ENCODE measurements around the gene TMEM61. TPM values are rescaled to one million over a fixed set of nuclear protein-coding genes. Genes with fewer than 3 reads are reported as not detected.
"Not testable (repeated sequence)": the region's sequence is repeated elsewhere in the genome, so short reads cannot be mapped to it uniquely, and the experiment has no call there.

TMEM61 gene
- polyA plus RNA-seq, 3 donors = 0.65 to 1.9 (median 0.68) TPM

DNA sequence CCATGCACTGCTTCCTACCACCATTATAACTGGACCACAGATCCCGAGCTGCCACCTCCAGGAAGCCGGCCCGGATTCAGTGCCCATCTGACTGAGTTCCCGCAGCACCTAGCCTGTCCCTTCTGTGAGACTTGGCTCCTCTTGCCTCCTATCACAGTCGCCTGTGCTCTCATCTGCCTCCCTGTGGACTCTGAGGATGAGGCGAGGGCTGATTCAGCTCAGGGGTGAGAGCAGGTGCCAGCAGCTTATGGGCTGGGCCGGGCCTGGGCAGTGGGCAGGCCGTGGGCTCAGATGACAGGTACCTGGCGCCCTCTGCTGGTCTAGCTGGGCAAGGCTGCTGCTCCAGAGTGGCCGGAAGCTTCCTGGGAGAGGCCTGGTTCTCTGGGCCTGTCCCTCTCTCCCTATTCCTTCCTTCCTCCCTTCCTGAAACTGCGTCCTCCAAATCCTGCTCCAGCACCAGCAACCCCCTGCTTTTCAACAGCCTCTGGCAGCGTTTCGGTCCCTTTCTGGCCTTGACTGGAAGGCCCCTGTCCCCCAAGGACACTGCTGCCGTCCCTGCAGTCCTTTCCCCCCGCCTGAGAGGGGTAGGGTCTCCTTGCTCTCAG is 41.6 kb downstream of the TMEM61 start:
- peak in 10 of 11 donors; percentile 66 to 81 (median 75) for DNase-seq (ENCODE audit: extremely low read depth in 1 of 11, low read depth in 9 of 11, low spot score in 4 of 11)

DNA sequence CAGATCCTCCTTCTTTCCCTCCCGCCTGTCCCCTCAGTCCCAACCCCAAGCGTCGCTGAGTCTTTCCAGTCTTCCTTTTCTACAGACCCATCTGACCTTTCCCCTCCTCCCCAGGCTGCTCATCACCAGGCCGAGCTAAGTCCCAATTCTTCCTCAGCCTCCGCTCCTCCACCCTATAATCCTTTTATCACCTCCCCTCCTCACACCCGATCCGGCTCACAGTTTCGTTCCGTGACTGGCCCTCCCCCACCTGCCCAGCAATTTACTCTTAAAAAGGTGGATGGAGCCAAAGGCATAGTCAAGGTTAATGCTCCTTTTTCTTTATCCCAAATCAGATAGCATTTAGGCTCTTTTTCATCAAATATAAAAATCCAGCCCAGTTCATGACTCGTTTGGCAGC is 43.7 kb downstream of the TMEM61 start:
- not testable (repeated sequence) for DNase-seq (ENCODE audit: extremely low read depth in 1 of 11, low read depth in 9 of 11, low spot score in 4 of 11)

DNA sequence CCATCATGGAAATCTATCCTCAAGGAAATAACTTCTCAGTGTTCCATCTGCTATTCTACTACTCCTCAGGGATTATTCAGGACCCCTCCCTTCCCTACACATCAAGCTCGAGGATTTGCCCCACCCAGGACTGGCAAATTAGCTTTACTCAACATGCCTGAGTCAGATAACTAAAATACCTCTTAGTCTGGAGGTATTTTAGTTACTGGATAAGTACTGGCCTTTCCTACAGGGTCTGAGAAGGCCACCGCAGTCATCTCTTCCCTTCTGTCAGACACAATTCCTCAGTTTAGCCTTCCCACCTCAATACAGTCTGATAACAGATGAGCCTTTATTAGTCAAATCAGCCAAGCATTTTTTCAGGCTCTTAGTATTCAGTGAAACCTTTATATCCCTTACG is 46.3 kb downstream of the TMEM61 start:
- not testable (repeated sequence) for DNase-seq (ENCODE audit: extremely low read depth in 1 of 11, low read depth in 9 of 11, low spot score in 4 of 11)

DNA sequence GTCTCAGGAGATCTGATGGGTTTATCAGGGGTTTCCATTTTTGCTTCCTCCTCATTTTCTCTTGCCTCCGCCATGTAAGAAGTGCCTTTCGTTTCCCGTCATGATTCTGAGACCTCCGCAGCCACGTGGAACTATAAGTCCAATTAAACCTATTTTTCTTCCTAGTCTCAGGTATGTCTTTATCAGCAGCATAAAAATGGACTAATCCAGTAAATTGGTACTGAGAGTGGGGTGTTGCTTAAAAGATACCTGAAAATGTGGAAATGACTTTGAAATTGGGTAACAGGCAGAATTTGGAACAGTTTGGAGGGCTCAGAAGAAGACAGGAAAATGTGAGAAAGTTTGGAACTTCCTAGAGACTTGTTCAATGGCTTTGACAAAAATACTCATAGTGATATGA is 50.7 kb downstream of the TMEM61 start:
- not testable (repeated sequence) for DNase-seq (ENCODE audit: extremely low read depth in 1 of 11, low read depth in 9 of 11, low spot score in 4 of 11)

DNA sequence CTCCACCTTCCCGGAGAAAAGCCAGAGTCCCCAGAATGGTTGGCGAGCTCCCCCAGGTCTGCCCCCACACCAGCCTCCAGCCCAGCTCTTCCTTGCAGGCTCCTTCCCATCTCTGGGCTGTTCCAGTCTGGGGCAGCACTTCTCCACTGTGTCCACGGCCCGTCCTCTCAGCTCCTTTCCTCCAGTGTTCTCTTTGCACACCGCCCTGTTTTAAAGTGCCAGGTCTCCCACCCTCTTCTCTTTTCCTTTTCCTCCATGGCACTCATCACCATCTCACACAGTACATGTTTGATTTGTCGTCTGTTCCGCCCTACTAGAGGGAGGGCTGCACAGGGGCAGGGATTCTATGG is 52.8 kb downstream of the TMEM61 start:
- DNase-seq (ENCODE audit: extremely low read depth in 1 of 11, low read depth in 9 of 11, low spot score in 4 of 11) = no peak

DNA sequence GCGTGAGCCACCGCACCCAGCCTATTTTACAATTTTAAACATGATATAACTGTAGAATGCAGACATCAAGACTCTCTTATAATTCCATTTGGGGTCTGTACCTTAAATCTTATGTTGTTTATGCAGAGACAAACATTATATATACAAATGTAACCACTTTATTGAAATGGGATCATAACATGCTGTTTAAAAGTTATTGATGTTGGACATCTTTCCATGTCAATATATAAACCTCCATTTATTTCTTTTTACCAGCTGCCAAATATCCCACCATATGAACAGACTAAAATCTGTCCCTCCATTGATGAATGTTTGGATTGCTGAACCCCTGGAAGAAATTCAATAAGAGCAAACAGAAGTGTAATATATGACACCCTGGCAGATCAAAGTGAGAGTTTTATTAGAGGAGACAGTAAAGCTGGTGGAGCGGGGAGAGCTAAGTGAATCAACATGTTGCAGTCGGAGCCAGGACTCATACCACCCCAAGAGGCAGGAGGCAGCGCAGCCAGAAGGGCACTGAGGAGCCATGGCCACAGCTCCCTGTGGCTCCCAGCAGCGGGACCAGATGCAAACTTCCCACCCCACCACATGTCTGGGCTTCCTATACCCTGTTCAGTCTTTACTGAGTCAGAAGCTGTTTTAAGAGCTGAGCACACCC is 54.2 kb downstream of the TMEM61 start:
- DNase-seq (ENCODE audit: extremely low read depth in 1 of 11, low read depth in 9 of 11, low spot score in 4 of 11) = peak in 5 of 11 donors; percentile 33 to 61 (median 44)

DNA sequence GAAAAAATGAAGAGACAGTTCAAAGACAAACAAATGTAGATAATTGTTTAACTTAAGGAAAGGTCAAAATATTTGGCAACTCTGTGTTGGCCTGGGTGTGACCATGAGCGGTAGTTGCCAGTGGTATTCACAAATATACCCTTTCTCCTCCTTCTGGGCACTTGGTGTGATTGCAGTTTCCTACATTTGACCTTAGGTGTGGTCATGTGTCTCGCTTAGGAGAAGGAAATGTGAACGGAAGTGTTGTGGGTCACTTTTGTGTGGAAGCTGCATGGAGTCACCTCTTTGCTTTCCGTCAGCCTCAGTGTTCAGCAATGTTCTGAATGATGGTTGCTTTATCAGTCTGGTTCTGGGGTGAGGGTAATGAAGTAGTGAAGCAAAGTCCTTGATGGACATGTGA is 55.5 kb downstream of the TMEM61 start:
- no peak for DNase-seq (ENCODE audit: extremely low read depth in 1 of 11, low read depth in 9 of 11, low spot score in 4 of 11)

DNA sequence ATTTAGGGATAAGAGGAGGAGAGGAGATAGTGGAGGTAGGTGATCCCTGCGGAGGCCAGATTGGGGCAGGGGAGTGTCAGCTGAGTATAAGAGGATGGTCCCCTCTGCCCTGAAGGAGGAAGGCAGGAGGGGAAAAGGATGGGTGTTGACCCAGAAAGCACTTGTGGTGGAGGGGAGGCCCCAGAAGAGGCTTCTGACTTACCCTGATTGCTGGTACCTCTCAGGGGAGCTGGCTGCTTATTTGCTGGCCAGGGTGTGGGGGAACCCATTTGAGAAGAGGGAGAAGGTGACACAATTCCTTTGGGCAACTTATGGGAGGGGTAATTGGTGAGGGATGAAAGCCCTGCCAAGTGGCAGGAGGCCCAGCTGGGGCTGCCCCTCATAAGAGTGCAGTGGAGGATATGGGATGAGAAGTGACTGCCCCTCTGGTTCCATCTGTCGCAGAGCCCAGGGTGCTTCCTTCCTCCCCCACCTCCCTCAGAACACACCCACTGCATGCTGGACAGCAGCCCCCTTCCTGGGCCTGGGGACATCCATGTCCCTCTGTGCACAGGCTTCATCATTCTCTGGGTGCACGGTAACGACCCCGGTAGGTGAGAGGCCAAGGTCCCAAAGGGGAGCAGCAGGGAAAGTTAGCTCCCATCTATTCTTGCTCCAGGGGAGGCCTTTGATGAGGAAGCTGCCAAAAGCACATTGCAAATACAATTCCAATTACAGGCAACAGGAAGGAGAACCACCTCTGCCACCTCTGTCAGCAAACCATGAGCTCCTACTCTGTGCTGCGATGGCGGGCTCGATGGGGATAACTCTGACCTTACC is 57.5 kb downstream of the TMEM61 start:
- no peak for DNase-seq (ENCODE audit: extremely low read depth in 1 of 11, low read depth in 9 of 11, low spot score in 4 of 11)

DNA sequence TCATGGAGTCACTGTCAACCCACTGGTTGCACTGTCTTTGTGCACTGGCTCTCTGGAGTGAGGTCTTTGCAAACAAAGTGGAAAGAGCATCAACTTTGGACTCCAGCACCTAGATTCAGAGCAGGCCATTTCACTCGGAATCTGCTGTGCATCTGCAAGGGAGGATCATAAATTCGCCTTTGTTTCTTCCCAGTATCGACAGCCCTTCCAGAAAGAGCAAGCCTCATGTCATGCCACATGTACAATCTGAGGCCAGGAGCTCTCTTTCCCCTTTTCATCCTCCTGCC is 58.1 kb downstream of the TMEM61 start:
- DNase-seq (ENCODE audit: extremely low read depth in 1 of 11, low read depth in 9 of 11, low spot score in 4 of 11) = no peak

DNA sequence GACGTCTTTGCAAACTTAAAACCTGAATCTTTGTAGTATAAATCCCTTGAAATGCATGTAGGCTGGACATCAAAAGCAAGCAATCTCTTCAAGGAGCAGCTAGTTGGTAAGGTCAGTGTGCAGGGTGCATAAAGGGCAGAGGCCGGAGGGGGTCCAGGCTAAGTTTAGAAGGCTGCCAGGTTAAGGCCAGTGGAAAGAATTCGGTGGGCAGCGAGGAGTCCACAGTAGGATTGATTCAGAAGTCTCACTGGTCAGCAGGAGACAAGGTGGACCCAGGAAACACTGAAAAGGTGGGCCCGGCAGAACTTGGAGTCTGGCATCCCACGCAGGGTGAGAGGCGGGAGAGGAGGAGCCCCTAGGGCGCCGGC is 58.5 kb downstream of the TMEM61 start:
- DNase-seq (ENCODE audit: extremely low read depth in 1 of 11, low read depth in 9 of 11, low spot score in 4 of 11) = no peak

DNA sequence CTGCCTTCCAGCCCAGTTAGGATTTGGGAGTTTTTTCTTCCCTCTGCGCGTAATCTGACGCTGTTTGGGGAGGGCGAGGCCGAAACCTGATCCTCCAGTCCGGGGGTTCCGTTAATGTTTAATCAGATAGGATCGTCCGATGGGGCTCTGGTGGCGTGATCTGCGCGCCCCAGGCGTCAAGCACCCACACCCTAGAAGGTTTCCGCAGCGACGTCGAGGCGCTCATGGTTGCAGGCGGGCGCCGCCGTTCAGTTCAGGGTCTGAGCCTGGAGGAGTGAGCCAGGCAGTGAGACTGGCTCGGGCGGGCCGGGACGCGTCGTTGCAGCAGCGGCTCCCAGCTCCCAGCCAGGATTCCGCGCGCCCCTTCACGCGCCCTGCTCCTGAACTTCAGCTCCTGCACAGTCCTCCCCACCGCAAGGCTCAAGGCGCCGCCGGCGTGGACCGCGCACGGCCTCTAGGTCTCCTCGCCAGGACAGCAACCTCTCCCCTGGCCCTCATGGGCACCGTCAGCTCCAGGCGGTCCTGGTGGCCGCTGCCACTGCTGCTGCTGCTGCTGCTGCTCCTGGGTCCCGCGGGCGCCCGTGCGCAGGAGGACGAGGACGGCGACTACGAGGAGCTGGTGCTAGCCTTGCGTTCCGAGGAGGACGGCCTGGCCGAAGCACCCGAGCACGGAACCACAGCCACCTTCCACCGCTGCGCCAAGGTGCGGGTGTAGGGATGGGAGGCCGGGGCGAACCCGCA is 59.1 kb downstream of the TMEM61 start, which contains the start of gene PCSK9:
Gene PCSK9, plus strand, starts transcription at position 207 of the 741 bp plus-strand sequence. Its CDS starts 290 bp downstream, at position 497.
- peak in 9 of 11 donors; percentile 8 to 46 (median 36) for DNase-seq (ENCODE audit: extremely low read depth in 1 of 11, low read depth in 9 of 11, low spot score in 4 of 11)

DNA sequence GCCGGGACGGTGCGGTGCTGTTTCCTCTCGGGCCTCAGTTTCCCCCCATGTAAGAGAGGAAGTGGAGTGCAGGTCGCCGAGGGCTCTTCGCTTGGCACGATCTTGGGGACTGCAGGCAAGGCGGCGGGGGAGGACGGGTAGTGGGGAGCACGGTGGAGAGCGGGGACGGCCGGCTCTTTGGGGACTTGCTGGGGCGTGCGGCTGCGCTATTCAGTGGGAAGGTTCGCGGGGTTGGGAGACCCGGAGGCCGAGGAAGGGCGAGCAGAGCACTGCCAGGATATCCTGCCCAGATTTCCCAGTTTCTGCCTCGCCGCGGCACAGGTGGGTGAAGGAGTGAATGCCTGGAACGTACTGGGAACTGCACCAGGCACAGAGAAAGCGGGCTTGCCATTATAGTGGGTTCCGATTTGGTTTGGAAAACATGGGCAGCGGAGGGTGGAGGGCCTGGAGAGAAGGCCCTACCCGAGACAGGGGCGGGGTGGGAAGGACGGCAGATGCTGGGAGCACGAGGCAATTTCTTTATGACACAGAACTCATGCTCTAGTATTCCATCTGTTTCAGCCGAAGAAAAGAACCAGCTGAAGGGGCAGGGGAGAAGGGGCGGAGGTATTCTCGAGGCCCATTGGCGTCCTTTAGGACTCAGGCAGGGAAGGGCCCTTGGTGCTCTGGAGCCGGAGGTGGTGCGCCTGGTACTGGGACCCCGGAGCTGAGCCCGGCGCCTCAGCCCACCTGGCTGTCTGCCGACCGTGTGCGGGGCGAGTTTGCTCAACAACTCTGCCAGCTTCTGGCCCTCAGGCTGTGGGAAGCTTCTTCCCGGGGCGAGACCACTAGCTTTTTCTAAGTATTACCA is 59.9 kb downstream of the TMEM61 start:
- DNase-seq (ENCODE audit: extremely low read depth in 1 of 11, low read depth in 9 of 11, low spot score in 4 of 11) = no peak

DNA sequence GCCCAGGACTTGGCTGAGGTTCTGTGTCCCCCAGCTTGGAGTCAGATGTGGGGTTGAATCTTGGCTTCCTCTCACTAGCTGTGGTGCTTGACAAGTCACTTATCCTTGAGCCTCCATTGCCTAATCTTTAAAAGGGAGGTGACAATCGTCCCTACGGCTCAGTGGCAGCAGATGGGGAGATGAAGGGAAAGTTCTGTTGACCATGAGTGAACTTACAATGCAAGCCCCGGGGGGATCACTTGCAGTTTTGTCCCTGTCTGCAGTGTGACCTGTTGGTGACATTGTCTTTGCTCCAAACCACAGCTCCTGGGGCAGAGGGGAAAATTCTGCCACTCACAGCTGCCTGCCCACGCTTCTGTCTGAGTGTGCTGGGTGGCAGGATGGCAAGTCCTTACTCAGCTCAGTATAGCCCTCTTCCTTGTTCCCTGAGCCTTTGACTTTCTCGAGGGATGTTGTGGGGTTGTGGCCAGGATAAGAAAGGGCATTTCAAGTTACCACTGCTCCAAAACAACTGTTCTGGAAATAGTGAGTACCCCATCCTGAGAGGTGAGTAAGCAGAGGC is 60.6 kb downstream of the TMEM61 start:
- no peak for DNase-seq (ENCODE audit: extremely low read depth in 1 of 11, low read depth in 9 of 11, low spot score in 4 of 11)

DNA sequence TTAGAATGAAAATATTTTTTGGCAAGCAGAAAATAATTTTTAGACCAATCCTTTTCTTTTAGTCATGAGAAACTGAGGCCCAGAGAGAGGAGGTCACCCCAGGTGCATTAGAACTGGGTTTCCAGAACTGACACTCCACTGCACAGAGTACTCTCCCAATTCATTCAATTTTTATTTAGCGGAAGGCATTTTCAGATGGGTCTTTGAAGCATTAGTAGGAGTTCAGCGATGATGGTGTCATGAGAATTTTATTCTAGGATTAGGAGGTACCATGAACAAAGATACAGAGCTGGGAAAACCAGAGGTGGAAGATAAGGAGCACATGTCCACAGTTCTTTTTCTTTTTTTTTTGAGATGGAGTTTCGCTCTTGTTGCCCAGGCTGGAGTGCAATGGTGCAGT is 61.2 kb downstream of the TMEM61 start:
- DNase-seq (ENCODE audit: extremely low read depth in 1 of 11, low read depth in 9 of 11, low spot score in 4 of 11) = no peak

Other genes starting within 250 kb of the TMEM61 start
- gene PARS2, start 216.1 kb upstream of the TMEM61 start, polyA plus RNA-seq (ENCODE audit: insufficient read length in 3 of 3) = 10 to 100 TPM in 1 of 3 donors, 1 to 10 TPM in 2; 9.0 to 11.4 (median 9.5) TPM
- gene TTC22, start 179.3 kb upstream of the TMEM61 start, polyA plus RNA-seq (ENCODE audit: insufficient read length in 3 of 3) = 1 to 10 TPM; 5.6 to 9.2 (median 6.3) TPM
- gene DHCR24, start 93.4 kb upstream of the TMEM61 start, polyA plus RNA-seq (ENCODE audit: insufficient read length in 3 of 3) = 10 to 100 TPM; 76.1 to 82.0 (median 76.7) TPM
- 1 to 10 TPM; 3.3 to 4.2 (median 3.6) TPM for gene BSND, start 18.3 kb downstream of the TMEM61 start, polyA plus RNA-seq (ENCODE audit: insufficient read length in 3 of 3)
- 1 to 10 TPM; 1.4 to 2.1 (median 2.1) TPM for gene PCSK9, start 58.9 kb downstream of the TMEM61 start, polyA plus RNA-seq (ENCODE audit: insufficient read length in 3 of 3)
- gene USP24, start 234.7 kb downstream of the TMEM61 start, polyA plus RNA-seq (ENCODE audit: insufficient read length in 3 of 3) = 10 to 100 TPM; 41.3 to 55.4 (median 48.5) TPM

Measured in renal cortex interstitium (tissue), 11 donors.